Loucy (cell line): Measurements from ENCODE around the gene RALGPS1.

Source experiments
- H2AFZ ChIP-seq: fragments of 200-600 bp; sonication (generic); 2 replicates; pipeline ENCODE4 v1.6.0; 2016; ENCODE audit warnings: antibody characterized with exemption, mild to moderate bottlenecking, low read length, moderate library complexity
- H3F3A ChIP-seq: fragments of 200-600 bp; 2 replicates; pipeline ENCODE4 v1.6.0; 2016; ENCODE audit warnings: antibody characterized with exemption, low read depth, mild to moderate bottlenecking
- H3K27me3 ChIP-seq: fragments of 200-600 bp; sonication (generic); 2 replicates; pipeline ENCODE4 v1.6.1; 2014; ENCODE audit warnings: low read length, mild to moderate bottlenecking; ENCODE audit not compliant: insufficient read depth, poor library complexity, severe bottlenecking
- H3K36me3 ChIP-seq: fragments of 200-600 bp; sonication (generic); 2 replicates; pipeline ENCODE4 v1.6.1; 2016; ENCODE audit warnings: low read length; ENCODE audit not compliant: insufficient read depth
- H3K4me1 ChIP-seq: fragments of 200-600 bp; sonication (generic); 2 replicates; pipeline ENCODE4 v1.5.1; 2014; ENCODE audit warnings: low read length, mild to moderate bottlenecking; ENCODE audit not compliant: insufficient read depth, poor library complexity, severe bottlenecking
- H3K4me2 ChIP-seq: fragments of 200-600 bp; sonication (generic); 2 replicates; pipeline ENCODE4 v1.6.0; 2014; ENCODE audit warnings: antibody characterized with exemption, low read length, low read depth, mild to moderate bottlenecking; ENCODE audit not compliant: poor library complexity, severe bottlenecking
- H3K4me3 ChIP-seq: fragments of 200-600 bp; sonication (generic); 2 replicates; pipeline ENCODE4 v1.5.1; 2014; ENCODE audit warnings: low read length, mild to moderate bottlenecking, mixed read lengths; ENCODE audit not compliant: poor library complexity, severe bottlenecking
- H3K79me2 ChIP-seq: fragments of 200-600 bp; sonication (generic); 2 replicates; pipeline ENCODE4 v1.6.1; 2014; ENCODE audit warnings: low read length; ENCODE audit not compliant: insufficient read depth
- H3K9ac ChIP-seq: fragments of 200-600 bp; sonication (generic); 2 replicates; pipeline ENCODE4 v1.6.0; 2014; ENCODE audit warnings: mild to moderate bottlenecking, low read depth, low read length, moderate library complexity; ENCODE audit not compliant: poor library complexity, severe bottlenecking
- H3K9me2 ChIP-seq: fragments of 200-600 bp; sonication (generic); replicated peaks from 2 replicates; pipeline ENCODE4 v1.6.1; 2016; ENCODE audit warnings: low read depth, low read length, mixed read lengths
- H3K9me3 ChIP-seq: fragments of 200-600 bp; sonication (generic); 2 replicates; pipeline ENCODE4 v1.6.1; 2014; ENCODE audit warnings: mild to moderate bottlenecking, antibody characterized with exemption, low read length, low read depth; ENCODE audit not compliant: insufficient read depth
- H4K20me1 ChIP-seq: fragments of 200-600 bp; sonication (generic); 2 replicates; pipeline ENCODE4 v1.6.0; 2014; ENCODE audit warnings: antibody characterized with exemption, low read length, mild to moderate bottlenecking; ENCODE audit not compliant: insufficient read depth, poor library complexity, severe bottlenecking
- CTCF ChIP-seq: fragments of 200-600 bp; sonication (generic); conservative IDR thresholded peaks from 2 replicates; pipeline ENCODE4 v1.5.1; 2014; ENCODE audit warnings: mild to moderate bottlenecking, antibody characterized with exemption, low read length
- EZH2phosphoT487 ChIP-seq: fragments of 200-600 bp; IDR thresholded peaks from 2 replicates; pipeline ENCODE4 v1.6.1; 2018; ENCODE audit warnings: antibody characterized with exemption, mild to moderate bottlenecking, moderate library complexity, borderline replicate concordance

The RALGPS1 gene

GRCh38 chr9:127216210-127216887 is 301.8 kb downstream of the RALGPS1 start:
- Histone ChIP-seq H3K4me2 (no peak overlapping the region), H3K4me3 (no peak overlapping the region), H3K9me3 (no peaks in the 10 kb centered on the region), H3K4me1 (peaks cover 3% of the 10 kb centered on the region), H4K20me1 (no peaks in the 10 kb centered on the region), H3K9me2 (no peaks in the 10 kb centered on the region), H2AFZ (no peak overlapping the region), H3K27me3 (no peaks in the 10 kb centered on the region), H3K36me3 (no peaks in the 10 kb centered on the region), H3K79me2 (no peaks in the 10 kb centered on the region), H3F3A (no peaks in the 10 kb centered on the region), H3K9ac (no peak overlapping the region)
- TF ChIP-seq EZH2phosphoT487 (no peak), CTCF (no peak)

- H3K9me3 ChIP-seq = no peaks in the 10 kb centered on the region
- no peak overlapping the region for H3K9ac ChIP-seq
- H4K20me1 ChIP-seq = no peaks in the 10 kb centered on the region
- H3K4me2 ChIP-seq = no peak overlapping the region
- H3K79me2 ChIP-seq = no peaks in the 10 kb centered on the region
- H3K27me3 ChIP-seq = no peaks in the 10 kb centered on the region
- H3K4me3 ChIP-seq = no peak overlapping the region
- peaks cover 8% of the 10 kb centered on the region for H3K4me1 ChIP-seq
- TF ChIP-seq CTCF = no peak
- no peak for TF ChIP-seq EZH2phosphoT487
- no peaks in the 10 kb centered on the region for H3F3A ChIP-seq
- no peaks in the 10 kb centered on the region for H3K9me2 ChIP-seq
- H2AFZ ChIP-seq = no peak overlapping the region
- no peaks in the 10 kb centered on the region for H3K36me3 ChIP-seq
Measured at GRCh38 chr9:127216888-127217217, 302.3 kb downstream of the RALGPS1 start.

- no peaks in the 10 kb centered on the region for H3F3A ChIP-seq
- H2AFZ ChIP-seq = no peak overlapping the region
- H3K4me1 ChIP-seq = peaks cover 15% of the 10 kb centered on the region
- no peak overlapping the region for H3K4me3 ChIP-seq
- no peaks in the 10 kb centered on the region for H3K27me3 ChIP-seq
- no peaks in the 10 kb centered on the region for H4K20me1 ChIP-seq
- H3K4me2 ChIP-seq = no peak overlapping the region
- no peaks in the 10 kb centered on the region for H3K9me2 ChIP-seq
- H3K79me2 ChIP-seq = no peaks in the 10 kb centered on the region
- no peaks in the 10 kb centered on the region for H3K36me3 ChIP-seq
- no peaks in the 10 kb centered on the region for H3K9me3 ChIP-seq
- H3K9ac ChIP-seq = no peak overlapping the region
- no peak for TF ChIP-seq EZH2phosphoT487
- TF ChIP-seq CTCF = no peak
Measured at GRCh38 chr9:127218818-127219217, 304.2 kb downstream of the RALGPS1 start.
